SH-SY5Y (cell line): ENCODE measurements around the gene A2M.

Experiments used
- GATA2 ChIP-seq: IDR thresholded peaks from 2 replicates; pipeline ENCODE4 v1.6.1; 2011; ENCODE audit warnings: mild to moderate bottlenecking, low read depth, low read length
- GATA3 ChIP-seq: IDR thresholded peaks from 2 replicates; pipeline ENCODE4 v1.6.1; 2011; ENCODE audit warnings: low read depth, mild to moderate bottlenecking, low read length, moderate library complexity

DNA sequence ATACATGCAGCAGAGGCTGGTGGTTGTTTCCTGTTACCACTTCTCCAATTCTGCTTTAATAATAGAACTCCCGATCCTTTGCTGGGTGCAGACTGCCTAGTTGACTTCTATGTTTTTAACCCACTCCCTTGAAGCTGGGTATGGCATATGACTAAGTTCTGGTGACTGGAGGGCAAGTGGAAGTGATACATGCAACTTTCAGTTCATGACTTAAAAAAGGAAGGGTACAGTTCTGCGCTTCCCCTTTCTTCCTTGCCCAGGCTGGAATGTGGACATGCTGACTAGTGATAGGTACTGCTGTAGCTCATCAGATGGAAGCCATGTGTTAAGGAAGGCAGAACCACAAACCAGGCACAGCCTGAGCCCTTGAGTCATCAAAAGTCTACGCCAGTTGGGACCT, 2.4 kb upstream of the A2M start:
- TF ChIP-seq GATA2, result no peak
- TF ChIP-seq GATA3, result no peak
